Smooth muscle cell (in vitro differentiated cells): ENCODE measurements around the gene KCTD10. TPM values are rescaled to one million over a fixed set of nuclear protein-coding genes. Genes with fewer than 3 reads are reported as not detected.

Experiments
- DNase-seq: peaks from one replicate; lab custom pipeline; 2025; ENCODE audit not compliant: unreplicated experiment; lab: John Stamatoyannopoulos, UW
- H2AFZ ChIP-seq: fragments of 200-600 bp; sonication (generic); 2 replicates; pipeline ENCODE4 v1.6.0; 2016; ENCODE audit warnings: antibody characterized with exemption, low read depth, mild to moderate bottlenecking
- H3F3A ChIP-seq: fragments of 200-600 bp; sonication (generic); 2 replicates; pipeline ENCODE4 v1.6.0; 2017; ENCODE audit warnings: antibody characterized with exemption, low read depth
- H3K27ac ChIP-seq: fragments of 200-600 bp; sonication (generic); 2 replicates; pipeline ENCODE4 v1.5.1; 2016; ENCODE audit warnings: low read depth, mild to moderate bottlenecking
- H3K27me3 ChIP-seq: fragments of 200-600 bp; sonication (generic); 2 replicates; pipeline ENCODE4 v1.6.1; 2016; ENCODE audit warnings: low read depth, mild to moderate bottlenecking
- H3K36me3 ChIP-seq: fragments of 200-600 bp; sonication (generic); 2 replicates; pipeline ENCODE4 v1.5.1; 2016; ENCODE audit warnings: low read depth
- H3K4me1 ChIP-seq: fragments of 200-600 bp; sonication (generic); 2 replicates; pipeline ENCODE4 v1.5.1; 2016; ENCODE audit warnings: low read depth
- H3K4me2 ChIP-seq: fragments of 200-600 bp; sonication (generic); 2 replicates; pipeline ENCODE4 v1.6.0; 2016; ENCODE audit warnings: mild to moderate bottlenecking
- H3K4me3 ChIP-seq: fragments of 200-600 bp; sonication (generic); 2 replicates; pipeline ENCODE4 v1.5.1; 2016; ENCODE audit warnings: mild to moderate bottlenecking
- H3K79me2 ChIP-seq: fragments of 200-600 bp; sonication (generic); 2 replicates; pipeline ENCODE4 v1.6.0; 2016; ENCODE audit warnings: low read depth, mild to moderate bottlenecking
- H3K9ac ChIP-seq: fragments of 200-600 bp; sonication (generic); 2 replicates; pipeline ENCODE4 v1.6.0; 2016; ENCODE audit warnings: low read depth
- H3K9me3 ChIP-seq: fragments of 200-600 bp; sonication (generic); replicated peaks from 2 replicates; pipeline ENCODE4 v1.5.1; 2016; ENCODE audit warnings: low read depth
- H4K20me1 ChIP-seq: fragments of 200-600 bp; sonication (generic); 2 replicates; pipeline ENCODE4 v1.6.0; 2016; ENCODE audit warnings: low read depth
- WGBS: methylation state at CpG from one replicate; pipeline ENCODE4 v1.1.7; 2016; ENCODE audit warnings: low lambda C conversion rate; 5-methylcytosine and 5-hydroxymethylcytosine counted together
- polyA plus RNA-seq: library from polyadenylated mRNA; unstranded; fragments of >200 nt; fragmentation: Nextera tagmentation; extraction: Ambion mirVana; gene quantifications from 2 replicates; pipeline ENCODE4 v1.2.1, GENCODE V29; 2016
- total RNA-seq: library from RNA; depleted of rRNA; stranded (reverse); fragments of >200 nt; gene quantifications from 2 replicates; pipeline ENCODE4 v1.2.3, GENCODE V29; 2014
- TF ChIP-seq, protein P1 (sequence below): fragments of 200-600 bp; sonication (generic); IDR thresholded peaks from 2 replicates; pipeline ENCODE4 v1.5.1; 2017; ENCODE audit warnings: borderline replicate concordance, mild to moderate bottlenecking, antibody characterized with exemption; ENCODE audit not compliant: insufficient read depth, poor library complexity, severe bottlenecking

Gene KCTD10
- total and polyA plus RNA-seq, 2 experiments from 2014 or later: 79.6 to 89.7 TPM

GRCh38 chr12:109469517-109469916 is 7.6 kb downstream of the KCTD10 start:
- no peak overlapping the region for H3K27ac ChIP-seq
- no peak overlapping the region for H3K4me2 ChIP-seq
- peaks cover 100% of the 10 kb centered on the region for H3K79me2 ChIP-seq
- H4K20me1 ChIP-seq: peaks cover 66% of the 10 kb centered on the region
- TF ChIP-seq, protein P1, sequence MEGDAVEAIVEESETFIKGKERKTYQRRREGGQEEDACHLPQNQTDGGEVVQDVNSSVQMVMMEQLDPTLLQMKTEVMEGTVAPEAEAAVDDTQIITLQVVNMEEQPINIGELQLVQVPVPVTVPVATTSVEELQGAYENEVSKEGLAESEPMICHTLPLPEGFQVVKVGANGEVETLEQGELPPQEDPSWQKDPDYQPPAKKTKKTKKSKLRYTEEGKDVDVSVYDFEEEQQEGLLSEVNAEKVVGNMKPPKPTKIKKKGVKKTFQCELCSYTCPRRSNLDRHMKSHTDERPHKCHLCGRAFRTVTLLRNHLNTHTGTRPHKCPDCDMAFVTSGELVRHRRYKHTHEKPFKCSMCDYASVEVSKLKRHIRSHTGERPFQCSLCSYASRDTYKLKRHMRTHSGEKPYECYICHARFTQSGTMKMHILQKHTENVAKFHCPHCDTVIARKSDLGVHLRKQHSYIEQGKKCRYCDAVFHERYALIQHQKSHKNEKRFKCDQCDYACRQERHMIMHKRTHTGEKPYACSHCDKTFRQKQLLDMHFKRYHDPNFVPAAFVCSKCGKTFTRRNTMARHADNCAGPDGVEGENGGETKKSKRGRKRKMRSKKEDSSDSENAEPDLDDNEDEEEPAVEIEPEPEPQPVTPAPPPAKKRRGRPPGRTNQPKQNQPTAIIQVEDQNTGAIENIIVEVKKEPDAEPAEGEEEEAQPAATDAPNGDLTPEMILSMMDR: no peak
- DNase-seq: no peak
- no peak overlapping the region for H3K4me3 ChIP-seq
- no peak overlapping the region for H2AFZ ChIP-seq
- 91% methylated on average over 10 of the region's 10 CpGs for WGBS
- H3K9me3 ChIP-seq: no peaks in the 10 kb centered on the region
- H3K9ac ChIP-seq: no peak overlapping the region
- peaks cover 1% of the 10 kb centered on the region for H3K4me1 ChIP-seq
- H3F3A ChIP-seq: peaks cover 20% of the 10 kb centered on the region
- no peaks in the 10 kb centered on the region for H3K36me3 ChIP-seq
- no peaks in the 10 kb centered on the region for H3K27me3 ChIP-seq

DNA sequence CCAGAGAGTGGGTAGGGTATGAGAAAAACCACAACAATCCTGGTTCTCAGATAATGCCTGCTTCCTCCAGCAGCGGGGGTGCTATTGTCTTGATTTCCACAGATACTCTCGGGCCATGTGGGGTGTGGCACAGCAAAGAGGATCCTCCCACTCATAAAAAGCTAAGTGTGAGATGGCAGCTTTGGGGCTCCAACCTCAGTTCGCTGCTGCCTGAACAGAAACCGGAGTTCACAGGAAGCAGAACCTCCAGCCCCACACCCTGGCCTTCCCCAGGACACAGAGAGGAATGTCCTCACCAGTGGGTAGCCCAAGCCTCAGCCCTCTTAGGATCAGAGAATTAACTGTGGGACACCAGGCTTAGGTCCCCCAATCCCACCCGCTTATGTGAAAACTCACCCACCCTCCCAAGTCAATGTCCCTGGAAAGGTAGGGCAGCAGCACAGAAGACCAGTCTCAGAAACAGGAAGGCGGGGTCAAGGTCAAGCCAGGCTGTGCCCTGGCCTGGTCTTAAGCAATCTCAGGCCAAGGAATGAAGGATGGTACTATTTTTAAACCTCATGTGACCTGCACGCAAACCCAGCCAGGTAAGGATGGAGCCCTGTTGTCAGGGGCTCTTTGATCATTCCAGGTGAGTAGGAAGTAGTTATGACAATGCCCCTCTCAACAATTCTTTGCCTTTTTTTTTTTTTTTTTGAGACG is 9.0 kb downstream of the KCTD10 start:
- WGBS: 65% methylated on average over 7 of the region's 8 CpGs
- TF ChIP-seq, protein P1: no peak
- Histone ChIP-seq H3K36me3 (no peaks in the 10 kb centered on the region), H3K4me3 (no peak overlapping the region), H2AFZ (no peak overlapping the region), H3K27me3 (no peaks in the 10 kb centered on the region), H3K9me3 (no peaks in the 10 kb centered on the region), H3K9ac (no peak overlapping the region), H3K4me2 (no peak overlapping the region), H4K20me1 (peaks cover 53% of the 10 kb centered on the region), H3F3A (peaks cover 32% of the 10 kb centered on the region), H3K27ac (peak overlapping the region; percentile 96), H3K4me1 (peaks cover 15% of the 10 kb centered on the region), H3K79me2 (peaks cover 94% of the 10 kb centered on the region)
- DNase-seq: no peak

DNA sequence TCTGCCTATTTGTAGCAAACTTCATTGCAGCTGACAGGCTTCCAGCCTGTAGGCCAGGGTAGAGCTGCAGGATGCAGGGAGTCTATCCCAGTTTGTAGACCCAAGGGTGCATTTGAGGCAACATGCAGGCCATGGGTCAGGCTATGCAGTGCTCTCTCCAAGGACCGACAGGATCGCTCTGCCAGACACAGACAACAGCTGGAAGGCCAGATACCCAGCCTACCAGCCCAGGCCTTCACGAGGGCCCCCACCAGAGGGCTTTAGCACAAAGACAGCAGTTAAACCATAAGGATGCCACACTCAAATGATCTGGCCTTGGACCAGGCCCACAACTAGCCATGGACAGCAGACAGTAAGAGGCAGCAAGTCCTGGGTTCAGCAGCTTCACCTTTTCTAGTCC is 10.3 kb downstream of the KCTD10 start:
- Histone ChIP-seq H3K79me2 (peaks cover 85% of the 10 kb centered on the region), H3K9me3 (no peaks in the 10 kb centered on the region), H3K4me1 (peaks cover 27% of the 10 kb centered on the region), H3K27me3 (no peaks in the 10 kb centered on the region), H4K20me1 (peaks cover 40% of the 10 kb centered on the region), H3K27ac (peak overlapping the region; percentile 96), H3F3A (peaks cover 43% of the 10 kb centered on the region), H3K9ac (no peak overlapping the region), H3K36me3 (no peaks in the 10 kb centered on the region), H2AFZ (no peak overlapping the region), H3K4me2 (no peak overlapping the region), H3K4me3 (no peak overlapping the region)
- 29% methylated on average over 3 of the region's 3 CpGs for WGBS
- TF ChIP-seq, protein P1: no peak
- no peak for DNase-seq

- no peaks in the 10 kb centered on the region for H3K27me3 ChIP-seq
- TF ChIP-seq, protein P1: no peak
- WGBS: 63% methylated on average over 2 of the region's 2 CpGs
- no peak overlapping the region for H2AFZ ChIP-seq
- peaks cover 48% of the 10 kb centered on the region for H3F3A ChIP-seq
- no peak overlapping the region for H3K9ac ChIP-seq
- no peak overlapping the region for H3K4me3 ChIP-seq
- peaks cover 80% of the 10 kb centered on the region for H3K79me2 ChIP-seq
- peaks cover 34% of the 10 kb centered on the region for H4K20me1 ChIP-seq
- no peaks in the 10 kb centered on the region for H3K36me3 ChIP-seq
- peaks cover 32% of the 10 kb centered on the region for H3K4me1 ChIP-seq
- H3K4me2 ChIP-seq: no peak overlapping the region
- DNase-seq: no peak
- H3K9me3 ChIP-seq: no peaks in the 10 kb centered on the region
- H3K27ac ChIP-seq: peak overlapping the region; percentile 96
Observed at GRCh38 chr12:109466305-109466704, 10.8 kb downstream of the KCTD10 start.
